DMS153 treated with DMSO at 0.1 percent for 48 hours (cell line): ENCODE measurements around the gene HDAC4.

Experiments used
- DNase-seq: peaks from one replicate; lab custom pipeline; 2025; ENCODE audit not compliant: unreplicated experiment; lab: John Stamatoyannopoulos, UW

Gene HDAC4

DNA sequence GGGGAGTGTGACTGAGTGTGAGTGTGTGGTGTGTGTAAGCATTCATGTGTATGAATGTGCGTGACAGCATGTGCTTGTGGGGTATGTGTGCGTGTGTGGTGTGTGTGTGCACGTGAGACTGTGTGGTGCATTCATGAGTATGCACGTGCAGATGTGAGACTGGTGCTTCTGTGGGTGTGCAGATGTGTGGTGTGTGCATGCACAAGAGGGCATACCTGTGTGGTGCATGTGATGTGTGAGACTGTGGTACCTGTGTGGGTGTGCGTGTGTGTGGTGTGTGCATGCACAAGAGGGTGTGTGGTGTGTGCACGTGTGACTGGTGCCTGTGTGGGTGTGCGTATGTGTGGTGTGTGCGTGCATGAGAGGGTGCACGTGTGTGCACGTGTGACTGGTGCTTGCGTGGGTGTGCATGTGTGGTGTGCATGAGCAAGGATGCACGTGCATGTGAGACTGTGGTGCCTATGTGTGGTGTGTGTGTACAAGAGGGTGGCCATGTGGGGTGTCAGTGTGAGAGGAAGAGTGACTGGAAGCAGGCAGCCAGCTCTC lies 339.6 kb downstream of the HDAC4 start:
- no peak for DNase-seq

DNA sequence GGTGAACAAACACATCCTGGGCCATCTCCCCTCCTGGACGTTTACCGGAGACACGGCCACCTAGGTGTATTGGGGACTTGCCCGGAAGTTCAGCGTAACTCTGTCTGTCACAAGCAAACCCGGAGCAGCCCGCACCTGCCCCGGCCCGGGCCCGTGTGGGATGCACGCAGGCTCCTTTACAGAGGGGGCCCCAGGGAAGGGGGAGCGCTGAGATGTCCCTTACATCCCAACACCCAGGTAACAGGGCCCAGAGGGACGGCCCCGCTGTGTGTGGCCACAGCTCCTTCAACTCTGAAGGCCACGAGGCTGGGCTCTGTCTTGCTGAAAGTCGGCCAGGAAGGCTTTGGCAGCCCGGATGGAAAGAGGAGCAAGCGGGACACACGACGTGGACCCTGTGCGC lies 340.1 kb downstream of the HDAC4 start:
- no peak for DNase-seq

DNA sequence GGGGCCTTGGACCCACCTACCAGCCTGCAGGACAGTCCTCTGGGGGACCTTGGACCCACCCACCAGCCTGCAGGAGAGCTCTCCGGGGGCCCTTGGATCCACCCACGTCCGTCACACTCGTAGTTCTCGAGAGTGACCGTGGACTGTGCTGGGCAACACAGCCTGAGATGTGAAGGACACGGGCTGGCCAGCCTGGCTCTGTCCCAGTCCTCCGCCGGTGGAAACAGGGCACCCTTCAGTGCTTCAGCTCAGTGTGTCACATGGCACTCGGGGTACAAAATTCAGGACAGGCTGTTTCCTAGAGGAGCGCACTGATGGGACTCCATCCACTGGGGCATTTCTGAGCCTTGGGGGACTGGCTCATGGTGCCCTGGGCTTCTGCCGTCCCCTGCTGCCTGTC lies 341.0 kb downstream of the HDAC4 start:
- no peak for DNase-seq

DNA sequence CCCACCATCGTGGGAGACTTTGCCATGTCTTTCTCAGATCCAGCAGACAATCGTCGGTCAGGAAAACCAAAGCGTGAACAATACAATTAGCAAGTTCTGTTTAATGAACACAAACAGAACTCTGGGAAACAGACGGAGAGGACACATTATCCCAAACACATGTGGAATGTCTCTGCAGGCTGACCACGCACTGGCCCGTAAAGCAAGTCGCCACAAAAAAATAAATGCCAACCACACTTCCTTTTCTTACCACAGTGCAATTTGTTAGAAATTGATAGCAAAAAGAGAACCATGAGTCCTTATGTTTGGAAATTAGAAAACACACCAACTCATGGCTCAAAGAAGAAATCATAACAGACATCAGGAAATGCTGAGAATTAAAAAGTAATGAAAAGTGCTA lies 342.1 kb downstream of the HDAC4 start:
- DNase-seq = no peak

DNA sequence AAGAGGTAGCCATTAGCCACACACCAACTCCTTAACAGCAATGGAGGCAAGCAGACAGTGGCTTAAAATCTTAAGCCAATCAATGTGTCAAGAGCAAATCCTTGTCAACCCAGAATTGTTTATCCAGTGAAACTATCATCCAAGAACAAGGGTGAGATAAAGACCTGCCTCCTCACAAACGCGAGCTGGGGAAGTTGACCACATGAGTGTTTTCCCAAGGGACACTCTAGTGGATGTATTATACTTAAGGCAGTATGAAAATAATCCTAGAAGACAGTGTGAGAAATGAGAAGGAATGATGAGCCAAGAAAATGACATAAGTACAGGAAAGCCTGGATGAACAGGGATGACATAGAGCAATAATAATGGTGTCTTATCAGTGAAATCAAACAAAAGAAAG lies 343.3 kb downstream of the HDAC4 start:
- no peak for DNase-seq

DNA sequence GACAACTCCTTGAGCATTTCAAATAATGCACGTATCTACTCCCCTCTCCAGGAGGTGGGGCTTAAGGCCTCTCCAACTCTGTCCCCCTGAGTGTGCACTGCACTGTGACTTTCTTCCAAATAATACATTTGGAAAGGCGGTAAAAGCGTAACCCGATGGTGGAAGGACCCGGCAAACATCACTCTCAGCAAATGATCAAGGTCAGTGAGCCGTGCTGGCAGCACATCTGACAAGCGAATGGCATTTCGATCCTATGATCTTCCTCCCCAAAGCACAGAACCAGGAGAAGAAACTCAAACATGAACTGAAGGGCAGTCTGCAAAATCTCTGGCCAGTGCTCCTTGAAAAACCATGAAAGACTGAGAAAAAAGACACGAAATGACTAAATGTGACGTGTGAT lies 344.2 kb downstream of the HDAC4 start:
- DNase-seq = no peak

DNA sequence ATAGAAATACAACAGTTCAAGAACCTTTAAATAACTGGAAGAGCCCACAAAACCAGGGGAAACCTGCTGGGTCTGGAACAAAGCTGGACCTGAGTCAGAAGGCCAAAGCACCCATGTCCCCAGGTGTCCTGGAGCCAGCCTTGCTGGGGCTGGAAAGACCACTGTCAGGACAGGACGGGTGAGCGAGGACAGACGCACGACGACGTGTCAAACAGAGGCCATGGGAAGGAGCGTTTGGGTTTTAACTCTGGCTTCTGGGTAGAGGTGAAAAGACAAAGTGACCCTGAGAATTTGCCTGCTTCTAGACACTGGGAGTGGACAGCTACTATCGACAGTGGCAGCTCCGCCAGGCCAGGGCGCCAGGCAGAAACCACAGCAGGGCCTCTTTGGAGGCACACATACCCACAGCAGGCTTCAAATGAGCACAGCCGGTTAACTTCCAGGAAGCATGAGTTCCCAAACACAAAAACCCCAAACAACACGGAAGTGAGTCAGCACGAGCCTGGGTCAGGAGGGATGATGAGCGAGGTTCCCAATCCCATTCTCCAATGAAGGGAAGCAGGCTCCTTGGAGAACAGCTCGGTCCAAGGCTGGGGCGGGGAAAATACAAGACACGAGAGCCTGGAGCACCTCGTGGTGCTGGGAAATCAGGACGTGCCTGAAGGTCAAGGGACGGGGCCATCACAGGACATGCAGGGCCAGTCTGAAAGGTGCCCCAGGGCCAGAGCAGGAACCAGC lies 344.9 kb downstream of the HDAC4 start:
- no peak for DNase-seq

DNA sequence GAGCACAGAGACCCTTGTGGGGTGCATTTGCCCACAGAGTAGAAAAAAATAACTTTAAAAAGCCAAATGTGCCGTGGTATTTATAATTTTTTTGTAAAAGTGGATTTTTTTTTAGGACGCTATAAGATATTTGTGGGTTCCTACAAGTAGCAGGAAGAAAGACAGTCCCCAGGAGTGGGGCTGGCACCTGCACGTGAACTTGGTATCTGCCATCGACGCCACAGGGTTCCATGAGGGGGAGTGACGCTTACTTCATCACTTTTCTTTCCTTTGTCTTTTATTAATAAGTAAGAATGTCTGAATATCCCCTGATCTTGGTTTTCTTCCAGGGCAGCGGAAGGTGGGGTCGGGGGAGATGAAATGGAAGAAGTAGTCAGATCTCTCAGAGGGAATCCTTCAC lies 345.9 kb downstream of the HDAC4 start:
- DNase-seq = no peak

DNA sequence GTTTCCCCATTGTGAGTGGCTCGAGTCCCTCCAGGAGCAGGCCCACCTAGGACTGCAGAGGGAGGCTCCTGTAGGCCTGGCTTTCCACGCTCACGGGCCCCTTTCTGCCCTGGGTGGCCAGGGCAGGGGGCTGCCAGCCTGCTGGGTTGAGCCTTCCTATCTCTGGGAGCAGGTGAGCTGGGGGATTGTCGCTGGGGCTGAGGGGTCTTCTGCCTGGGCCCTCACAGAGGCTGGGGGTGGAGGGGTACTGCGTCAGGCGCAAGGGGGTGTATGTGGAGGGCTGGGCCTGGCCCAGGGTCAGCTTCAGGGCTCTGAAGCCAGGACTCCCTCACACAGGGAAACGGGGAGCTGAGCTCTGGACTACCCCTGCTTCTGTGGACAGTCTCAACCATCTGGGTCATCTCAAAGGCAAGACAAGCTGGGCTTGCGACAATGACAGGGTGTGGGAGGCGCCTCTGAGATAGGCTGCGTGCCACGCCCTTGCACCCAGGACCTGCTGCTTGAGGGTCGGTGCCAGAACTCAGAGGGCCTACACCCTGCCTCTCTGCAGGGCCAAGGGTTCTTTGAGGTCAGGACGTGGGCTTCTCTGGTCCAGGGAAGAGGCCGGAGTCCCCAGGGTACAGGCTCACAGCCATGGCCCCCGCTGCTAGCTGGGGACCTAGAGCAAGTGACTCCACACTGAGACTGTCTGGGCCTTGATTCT lies 346.9 kb downstream of the HDAC4 start:
- no peak for DNase-seq

DNA sequence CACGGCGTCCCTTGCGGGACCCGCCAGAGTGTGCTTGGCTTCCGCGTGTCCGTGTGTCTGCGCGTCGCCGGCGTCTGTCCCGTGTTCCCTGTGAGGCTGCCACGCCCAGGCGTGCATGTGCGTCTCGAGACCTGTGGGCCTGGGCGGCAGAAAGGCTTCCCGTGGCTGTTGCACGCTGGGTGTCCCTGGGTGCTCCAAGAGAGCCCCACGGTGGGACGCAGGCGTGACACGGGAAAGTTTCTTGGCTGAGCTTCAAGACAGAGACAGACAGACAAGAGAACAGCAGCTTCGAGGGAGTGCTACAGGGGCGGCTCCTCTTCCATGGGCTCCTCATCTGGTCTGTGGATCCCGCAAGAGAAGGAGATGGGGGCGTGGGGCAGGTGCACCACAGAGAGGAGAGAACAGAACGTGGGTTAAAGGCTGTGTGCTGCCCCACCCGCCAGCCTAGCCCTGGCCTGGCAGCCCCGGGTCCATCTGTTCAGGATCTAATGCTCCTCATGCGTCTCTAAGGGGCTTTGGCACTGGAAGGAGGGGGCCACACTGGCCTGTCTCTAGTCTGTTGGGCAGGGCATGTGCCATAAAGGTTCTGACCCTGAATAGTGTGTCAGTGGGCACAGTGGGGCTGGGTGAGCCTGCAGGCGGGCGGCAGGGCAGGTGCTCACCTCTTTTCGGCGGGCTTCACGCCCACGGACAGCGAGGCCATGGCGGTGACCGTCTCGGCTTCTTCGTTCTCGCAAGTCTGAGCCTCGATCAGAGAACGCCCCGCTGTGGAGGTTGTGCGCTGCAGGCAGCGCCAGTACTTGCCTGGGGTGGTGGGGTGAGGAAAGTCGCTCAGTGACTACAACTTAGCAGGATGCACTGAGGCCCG lies 347.8 kb downstream of the HDAC4 start:
- no peak for DNase-seq

DNA sequence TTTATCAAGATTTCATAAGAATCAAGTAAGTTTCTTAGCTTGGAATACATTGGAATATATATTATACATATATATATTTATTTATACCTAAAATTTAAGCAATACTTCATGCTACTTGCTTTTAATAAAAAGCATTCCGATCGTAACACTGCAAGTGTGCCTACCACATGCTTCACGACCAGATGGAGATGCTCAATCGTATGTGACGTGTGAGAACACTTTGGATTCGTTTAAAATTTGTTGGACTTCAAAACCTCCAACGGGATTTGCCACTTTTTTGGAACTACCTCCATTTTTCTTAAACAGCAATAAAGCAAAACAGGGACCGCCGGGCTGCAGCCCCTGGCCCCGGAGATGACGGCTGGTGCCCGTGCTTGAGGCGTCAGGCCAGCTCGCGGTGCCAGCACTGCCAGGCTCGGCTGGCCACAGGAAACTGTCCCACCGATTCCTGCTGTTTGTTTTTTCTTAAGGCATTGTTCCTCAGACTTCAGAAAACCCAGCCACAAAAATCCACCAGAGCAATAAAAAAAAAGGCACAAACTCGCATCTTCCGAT lies 348.9 kb downstream of the HDAC4 start:
- DNase-seq = no peak

DNA sequence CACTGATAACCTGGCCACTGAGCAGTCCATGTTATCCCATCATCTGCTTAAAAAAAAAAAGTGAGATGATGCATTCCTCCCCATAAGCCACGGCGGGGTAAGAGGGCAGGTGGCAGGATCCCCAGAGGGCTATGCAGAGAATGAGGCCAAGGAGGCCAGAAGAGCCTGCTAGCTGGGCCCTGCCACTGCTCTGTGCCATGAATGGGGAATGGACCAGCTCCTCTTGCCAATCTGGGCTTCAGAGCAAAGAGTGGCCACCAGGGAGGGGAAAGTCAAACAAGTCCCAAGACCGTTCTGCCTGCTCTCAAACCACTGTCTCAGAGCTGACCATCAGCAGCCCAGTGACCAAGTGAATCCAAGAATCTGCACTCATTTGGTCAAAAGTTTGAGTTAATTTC lies 350.6 kb downstream of the HDAC4 start:
- DNase-seq = no peak

DNA sequence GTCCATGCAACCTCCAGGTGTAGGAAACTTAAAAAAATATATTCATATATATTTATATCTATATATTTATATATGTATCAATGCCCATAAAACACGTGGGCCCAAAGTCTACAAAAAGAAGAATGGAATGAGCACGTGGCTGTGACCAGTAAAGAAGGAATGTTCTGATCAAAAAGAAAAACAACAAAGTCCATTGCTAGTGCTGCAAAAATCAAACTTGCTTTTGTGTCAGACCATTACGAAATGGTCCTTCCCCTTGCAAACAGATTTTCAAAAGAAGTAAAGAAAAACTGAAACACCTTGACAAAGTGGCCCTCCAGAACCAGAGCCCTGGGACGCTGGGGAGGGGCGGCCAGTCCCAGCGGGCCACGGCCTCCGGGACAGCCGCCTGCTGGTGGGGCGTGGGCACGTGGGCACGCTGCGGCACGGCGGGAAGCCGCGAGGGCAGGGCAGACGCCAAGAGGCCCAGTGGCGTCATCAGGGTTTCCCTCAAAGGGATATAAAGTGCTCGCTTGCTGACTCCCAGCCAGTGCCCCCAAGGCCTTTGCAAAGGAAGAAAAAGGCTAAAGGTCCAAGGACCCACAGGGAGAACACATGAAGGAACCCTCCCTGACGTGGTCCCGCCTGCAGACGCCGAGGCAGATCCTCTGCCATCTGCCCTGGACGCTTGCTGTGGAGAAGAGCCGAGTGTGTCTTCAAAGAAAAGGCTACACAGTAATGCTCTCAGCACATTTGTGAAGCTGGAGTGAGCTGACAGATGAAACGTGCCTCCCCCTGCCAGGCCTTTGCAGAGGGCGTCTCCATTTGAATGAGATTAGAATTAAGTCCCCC lies 351.2 kb downstream of the HDAC4 start:
- DNase-seq = no peak

DNA sequence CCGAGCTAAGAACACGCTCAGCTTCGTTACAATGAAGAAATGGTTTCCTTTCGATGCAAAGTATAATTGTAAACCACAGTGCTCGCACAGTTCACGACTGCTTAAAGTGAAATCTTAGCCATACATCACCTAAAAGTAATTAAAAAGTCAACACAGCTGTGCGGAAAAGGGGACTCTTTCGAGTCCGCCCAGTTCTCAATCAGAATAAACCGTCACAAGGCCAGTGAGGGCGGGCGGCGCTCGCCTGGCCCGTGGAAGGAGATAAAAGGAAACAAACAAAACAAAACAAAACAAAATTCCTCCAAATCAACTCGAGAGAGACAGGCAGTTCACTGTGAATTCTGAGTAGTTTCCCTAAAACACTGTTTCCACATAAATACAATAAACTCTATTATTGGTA lies 352.1 kb downstream of the HDAC4 start:
- no peak for DNase-seq

DNA sequence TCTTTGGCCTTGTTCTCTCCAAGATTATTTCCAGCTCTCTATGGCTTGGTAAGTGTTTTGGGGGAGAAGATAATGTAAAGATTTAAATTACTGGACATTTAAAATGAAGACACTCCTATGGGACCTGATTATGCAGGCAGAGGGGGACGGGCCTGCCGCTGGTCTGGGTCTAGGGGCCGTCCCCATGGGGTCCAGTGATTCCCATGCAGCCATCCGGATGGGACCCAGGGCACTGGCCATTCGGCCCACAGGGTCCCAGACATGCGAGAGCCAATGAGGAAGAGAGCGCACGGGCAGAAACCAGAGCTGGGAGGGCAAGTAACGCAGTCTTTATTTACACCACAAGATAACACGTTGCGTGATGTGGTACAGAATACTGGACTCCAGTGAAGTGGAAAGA lies 353.0 kb downstream of the HDAC4 start:
- DNase-seq = no peak

DNA sequence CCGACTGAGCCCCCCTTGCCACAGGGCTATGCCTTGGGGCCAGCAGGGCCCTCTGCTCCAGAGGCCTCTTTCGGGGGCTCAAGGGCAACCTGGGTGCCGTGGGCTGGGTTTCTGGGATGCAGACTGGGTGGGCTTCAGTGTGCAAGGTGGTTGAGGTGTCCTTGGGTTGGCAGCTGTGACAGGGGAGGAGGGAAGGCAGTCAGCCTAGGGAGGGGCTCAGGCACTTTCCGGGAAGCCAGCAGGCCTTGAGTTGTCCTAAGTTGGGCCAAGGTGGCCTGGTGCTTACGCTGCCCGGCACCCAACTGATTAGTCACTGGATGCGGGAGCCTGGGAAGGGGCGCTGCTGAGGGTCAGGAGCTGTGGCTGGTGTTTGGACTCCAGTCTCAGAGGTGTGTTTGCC lies 353.4 kb downstream of the HDAC4 start:
- no peak for DNase-seq

DNA sequence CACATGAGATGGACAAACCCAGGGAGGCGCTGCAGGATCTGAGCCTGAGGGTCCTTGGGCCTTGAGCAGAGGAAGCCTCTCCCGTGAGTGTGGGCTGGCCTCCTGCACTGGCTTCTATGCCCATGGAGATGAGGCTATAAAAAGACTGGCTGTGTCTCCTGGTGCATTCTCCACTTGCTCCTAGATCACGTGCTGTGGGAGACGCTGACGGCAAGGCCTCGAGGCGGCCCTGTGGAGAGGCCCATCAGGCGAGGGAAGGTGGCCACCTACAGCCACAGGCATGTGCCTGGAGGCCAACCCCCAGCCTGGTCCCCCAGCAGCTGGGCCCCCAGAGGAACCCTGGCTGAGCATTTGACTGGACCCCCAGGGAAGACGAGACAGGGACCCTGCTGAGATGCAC lies 354.0 kb downstream of the HDAC4 start:
- DNase-seq = no peak

DNA sequence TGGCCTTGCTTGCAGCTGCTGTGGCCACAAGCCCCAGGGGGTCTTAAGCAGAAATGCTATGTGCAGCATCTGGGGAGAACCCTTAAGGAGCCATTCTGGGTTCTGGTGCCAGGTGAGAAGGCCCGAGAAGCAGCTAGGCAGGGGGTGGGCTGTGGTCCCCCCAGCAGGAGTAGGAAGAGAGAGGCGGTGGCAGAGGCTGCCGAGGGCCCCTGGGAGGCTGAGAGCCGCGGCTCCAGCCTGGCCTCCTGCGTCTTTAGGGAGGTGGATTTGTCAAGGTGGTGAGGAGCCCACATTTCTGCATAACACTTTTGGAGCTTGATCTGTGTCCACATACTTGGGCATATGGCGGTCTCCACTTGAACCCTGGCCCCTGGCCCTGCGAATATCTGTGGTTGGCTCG lies 356.5 kb downstream of the HDAC4 start:
- DNase-seq = no peak

DNA sequence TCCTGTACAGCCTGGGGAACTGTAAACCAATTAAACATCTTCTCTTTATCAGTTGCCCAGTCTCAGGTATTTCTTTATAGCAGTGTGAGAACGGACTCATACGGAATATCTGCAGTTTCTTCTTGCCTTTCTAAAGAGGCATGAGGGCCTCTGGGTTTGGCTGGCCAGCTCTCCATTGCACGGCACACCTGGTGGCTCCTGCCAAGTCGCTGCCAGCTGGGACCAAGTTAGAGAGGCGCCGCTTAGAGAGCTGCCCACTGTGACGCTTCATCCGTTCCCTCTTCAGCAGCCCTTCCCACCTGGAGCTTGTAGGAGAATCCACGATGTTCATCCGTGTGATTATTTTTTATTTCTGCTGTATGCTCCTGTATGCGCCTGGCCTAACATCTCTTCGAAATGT lies 357.5 kb downstream of the HDAC4 start:
- no peak for DNase-seq

DNA sequence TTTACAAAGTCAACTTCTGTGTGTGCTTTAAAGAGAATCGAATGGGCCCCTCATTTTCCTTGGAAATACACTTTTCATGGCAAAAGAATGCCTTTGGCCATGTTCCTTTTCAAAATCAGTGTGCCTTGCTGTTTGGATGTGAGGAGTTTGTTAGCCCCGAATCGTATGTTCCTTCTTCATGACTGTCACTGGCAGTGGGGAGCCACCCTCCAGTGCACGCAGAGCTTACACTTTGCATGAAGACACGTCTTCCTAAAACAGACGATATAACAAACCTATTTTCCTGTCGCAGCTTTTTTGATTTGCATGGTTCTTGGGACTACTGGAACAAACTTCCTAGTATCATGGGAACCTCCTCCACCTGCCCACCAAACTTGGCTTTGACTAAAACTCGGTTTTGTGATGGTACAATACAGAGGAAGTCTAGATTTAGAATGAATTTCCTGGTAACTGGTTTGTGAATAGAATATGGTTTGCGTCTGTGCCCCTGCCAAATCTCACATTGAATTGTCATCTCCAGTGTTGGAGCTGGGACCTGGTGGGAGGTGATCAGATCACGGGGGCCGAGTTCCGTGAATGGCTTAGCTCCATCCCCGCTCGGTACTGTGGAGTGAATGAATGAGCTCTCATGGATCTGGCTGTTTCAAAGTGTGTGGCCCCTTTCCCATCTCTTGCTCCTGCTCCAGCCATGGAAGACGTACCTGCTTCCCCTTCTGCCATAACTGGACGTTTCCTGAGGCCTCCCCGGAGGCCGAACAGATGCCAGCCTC lies 358.1 kb downstream of the HDAC4 start:
- DNase-seq = no peak
